Superior temporal gyrus (tissue), 1 donor: ENCODE data around the gene ENPP5.
"Not testable (repeated sequence)": the region's sequence is repeated elsewhere in the genome, so short reads cannot be mapped to it uniquely, and the experiment has no call there.

ENCODE experiments used
- DNase-seq: peaks from one replicate; pipeline ENCODE4 v3.0.0-alpha.2; 2016; ENCODE audit errors: extremely low spot score

ENPP5 gene

GRCh38 chr6:46174904-46175303, 4.1 kb upstream of the ENPP5 start:
- no peak for DNase-seq

- DNase-seq, result no peak
Observed at GRCh38 chr6:46172176-46172575, 1.4 kb upstream of the ENPP5 start.

GRCh38 chr6:46160102-46160501, 10.7 kb downstream of the ENPP5 start:
- no peak for DNase-seq

- no peak for DNase-seq
Observed at GRCh38 chr6:46159229-46159628, 11.6 kb downstream of the ENPP5 start.

GRCh38 chr6:46156701-46157100, 14.1 kb downstream of the ENPP5 start:
- DNase-seq, result no peak

GRCh38 chr6:46149066-46149465, 21.7 kb downstream of the ENPP5 start:
- DNase-seq, result not testable (repeated sequence)

GRCh38 chr6:46144270-46144669, 26.5 kb downstream of the ENPP5 start:
- DNase-seq, result no peak

GRCh38 chr6:46138281-46138680, 32.5 kb downstream of the ENPP5 start:
- DNase-seq, result no peak

- DNase-seq, result no peak
Observed at GRCh38 chr6:46137387-46137786, 33.4 kb downstream of the ENPP5 start.

GRCh38 chr6:46136831-46137230, 33.9 kb downstream of the ENPP5 start:
- no peak for DNase-seq

- no peak for DNase-seq
Observed at GRCh38 chr6:46135176-46135575, 35.6 kb downstream of the ENPP5 start.

GRCh38 chr6:46134216-46134615, 36.6 kb downstream of the ENPP5 start:
- no peak for DNase-seq

GRCh38 chr6:46131291-46131690, 39.5 kb downstream of the ENPP5 start:
- not testable (repeated sequence) for DNase-seq

GRCh38 chr6:46130666-46131065, 40.1 kb downstream of the ENPP5 start:
- DNase-seq, result peak; percentile 38

GRCh38 chr6:46129629-46130511, 40.9 kb downstream of the ENPP5 start, which contains the start of gene ENPP4:
Gene ENPP4 (plus strand): TSS chr6:46129989. CDS start chr6:46139584, 9,595 bp downstream.
- peak; percentile 99 for DNase-seq

- peak; percentile 38 for DNase-seq
Observed at GRCh38 chr6:46129291-46129628, 41.5 kb downstream of the ENPP5 start.

- DNase-seq, result no peak
Observed at GRCh38 chr6:46128476-46128875, 42.3 kb downstream of the ENPP5 start.

- not testable (repeated sequence) for DNase-seq
Observed at GRCh38 chr6:46119679-46120078, 51.1 kb downstream of the ENPP5 start.

- no peak for DNase-seq
Observed at GRCh38 chr6:46118836-46119235, 51.9 kb downstream of the ENPP5 start.

- no peak for DNase-seq
Observed at GRCh38 chr6:46118157-46118556, 52.6 kb downstream of the ENPP5 start.

- DNase-seq, result no peak
Observed at GRCh38 chr6:46116289-46116688, 54.5 kb downstream of the ENPP5 start.

GRCh38 chr6:46115634-46116033, 55.1 kb downstream of the ENPP5 start:
- DNase-seq, result no peak

GRCh38 chr6:46113370-46113769, 57.4 kb downstream of the ENPP5 start:
- DNase-seq, result no peak
